Measurements from ENCODE around the gene XPC.

XPC gene

GRCh38 chr3:14152233-14152962 is 26.0 kb downstream of the XPC start:
- no peak for TF ChIP-seq ZNF350 (tag by site-specific recombination; IDR thresholded peaks at IDR 0.05)
- no peak for TF ChIP-seq ZBTB8A (tag by site-specific recombination; IDR thresholded peaks at IDR 0.05)
- TF ChIP-seq ZIC2 (tag by site-specific recombination; IDR thresholded peaks at IDR 0.05): peak; percentile 71
- TF ChIP-seq, protein P1, sequence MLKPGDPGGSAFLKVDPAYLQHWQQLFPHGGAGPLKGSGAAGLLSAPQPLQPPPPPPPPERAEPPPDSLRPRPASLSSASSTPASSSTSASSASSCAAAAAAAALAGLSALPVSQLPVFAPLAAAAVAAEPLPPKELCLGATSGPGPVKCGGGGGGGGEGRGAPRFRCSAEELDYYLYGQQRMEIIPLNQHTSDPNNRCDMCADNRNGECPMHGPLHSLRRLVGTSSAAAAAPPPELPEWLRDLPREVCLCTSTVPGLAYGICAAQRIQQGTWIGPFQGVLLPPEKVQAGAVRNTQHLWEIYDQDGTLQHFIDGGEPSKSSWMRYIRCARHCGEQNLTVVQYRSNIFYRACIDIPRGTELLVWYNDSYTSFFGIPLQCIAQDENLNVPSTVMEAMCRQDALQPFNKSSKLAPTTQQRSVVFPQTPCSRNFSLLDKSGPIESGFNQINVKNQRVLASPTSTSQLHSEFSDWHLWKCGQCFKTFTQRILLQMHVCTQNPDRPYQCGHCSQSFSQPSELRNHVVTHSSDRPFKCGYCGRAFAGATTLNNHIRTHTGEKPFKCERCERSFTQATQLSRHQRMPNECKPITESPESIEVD (tag by site-specific recombination; IDR thresholded peaks at IDR 0.05): no peak
- Histone ChIP-seq H3K4me1 (ENCODE audit: control insufficient read depth, insufficient read depth, low read length) (no peaks in the 10 kb centered on the region), H3K27ac (ENCODE audit: extremely low read depth, low read depth, low read length) (no peak overlapping the region), H3K4me3 (ENCODE audit: low read depth, low read length) (no peak overlapping the region), H3K9me3 (ENCODE audit: control insufficient read depth, insufficient read depth, low read depth, low read length) (no peaks in the 10 kb centered on the region), H3K36me3 (ENCODE audit: control insufficient read depth in 2 of 2, insufficient read depth in 1 of 2, low read length in 2 of 2) (peaks cover 9 to 85% of the 10 kb centered on the region in 2 experiments; a peak in 2 of 3 replicates)
- CTCF ChIA-PET: interaction anchor here (0.5 to 1.2 kb wide), 4 partner anchors 10 to 1730 kb away, joined by 3 to 5 read pairs (median 4); no protein-coding TSS in a partner anchor
- POLR2A ChIA-PET: interaction anchor here (1.0 kb wide), 1 partner anchor 26 kb away, joined by 4 read pairs; the partner anchor contains the start of genes LSM3 and XPC

DNA sequence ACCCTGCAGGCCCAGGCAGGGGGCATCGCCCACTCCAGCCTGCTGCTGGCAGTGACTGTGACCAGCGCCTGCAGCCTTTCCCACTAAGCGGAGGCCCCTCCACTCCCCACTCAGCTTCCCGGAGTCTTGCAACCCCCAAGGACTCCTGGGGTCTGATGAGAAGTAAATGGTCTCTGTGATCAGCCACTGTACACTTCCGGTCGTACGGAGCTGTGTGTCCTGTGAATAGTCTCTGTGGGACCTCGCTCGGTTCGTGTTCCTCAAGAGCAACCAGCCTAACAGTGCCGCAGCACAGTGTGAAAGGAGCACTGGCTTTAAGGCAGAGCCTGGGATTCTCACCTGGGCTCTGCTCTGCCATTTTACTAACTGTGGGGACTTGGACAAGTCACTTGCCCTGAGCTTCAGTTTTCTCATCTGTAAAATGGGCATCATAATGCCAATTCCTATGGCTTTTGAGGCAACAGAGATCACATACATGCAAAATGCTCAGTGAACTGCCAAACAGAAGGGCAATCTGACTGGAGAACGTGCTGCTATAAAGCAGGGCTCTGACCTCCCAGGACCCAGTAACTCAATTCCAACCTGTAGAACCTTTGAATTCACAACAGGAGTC is 26.8 kb downstream of the XPC start:
- H3K9me3 ChIP-seq (ENCODE audit: control insufficient read depth, insufficient read depth, low read depth, low read length): no peaks in the 10 kb centered on the region
- TF ChIP-seq, protein P2, sequence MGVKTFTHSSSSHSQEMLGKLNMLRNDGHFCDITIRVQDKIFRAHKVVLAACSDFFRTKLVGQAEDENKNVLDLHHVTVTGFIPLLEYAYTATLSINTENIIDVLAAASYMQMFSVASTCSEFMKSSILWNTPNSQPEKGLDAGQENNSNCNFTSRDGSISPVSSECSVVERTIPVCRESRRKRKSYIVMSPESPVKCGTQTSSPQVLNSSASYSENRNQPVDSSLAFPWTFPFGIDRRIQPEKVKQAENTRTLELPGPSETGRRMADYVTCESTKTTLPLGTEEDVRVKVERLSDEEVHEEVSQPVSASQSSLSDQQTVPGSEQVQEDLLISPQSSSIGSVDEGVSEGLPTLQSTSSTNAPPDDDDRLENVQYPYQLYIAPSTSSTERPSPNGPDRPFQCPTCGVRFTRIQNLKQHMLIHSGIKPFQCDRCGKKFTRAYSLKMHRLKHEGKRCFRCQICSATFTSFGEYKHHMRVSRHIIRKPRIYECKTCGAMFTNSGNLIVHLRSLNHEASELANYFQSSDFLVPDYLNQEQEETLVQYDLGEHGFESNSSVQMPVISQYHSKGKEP (tag by site-specific recombination; IDR thresholded peaks at IDR 0.05): no peak
- TF ChIP-seq ZNF830 (tag by site-specific recombination; IDR thresholded peaks at IDR 0.05; ENCODE audit: low read depth) (no peak), ZNF645 (tag by site-specific recombination; IDR thresholded peaks at IDR 0.05) (no peak), ZNF596 (tag by site-specific recombination; IDR thresholded peaks at IDR 0.05) (no peak)
- peaks cover 9 to 85% of the 10 kb centered on the region in 2 experiments; a peak in 2 of 3 replicates for H3K36me3 ChIP-seq (ENCODE audit: control insufficient read depth in 2 of 2, insufficient read depth in 1 of 2, low read length in 2 of 2)
- no peak overlapping the region for H3K4me3 ChIP-seq (ENCODE audit: low read depth, low read length)
- H3K4me1 ChIP-seq (ENCODE audit: control insufficient read depth, insufficient read depth, low read length): no peaks in the 10 kb centered on the region
- POLR2A ChIA-PET: no interaction called here
- no peak overlapping the region for H3K27ac ChIP-seq (ENCODE audit: extremely low read depth, low read depth, low read length)
- CTCF ChIA-PET: interaction anchor here (0.6 to 0.7 kb wide), 2 partner anchors 197 to 364 kb away, joined by 3 read pairs; no protein-coding TSS in a partner anchor

GRCh38 chr3:14150491-14151230 is 27.7 kb downstream of the XPC start:
- Histone ChIP-seq H3K27ac (ENCODE audit: extremely low read depth, low read depth, low read length) (no peak overlapping the region), H3K4me1 (ENCODE audit: control insufficient read depth, insufficient read depth, low read length) (no peaks in the 10 kb centered on the region)
- POLR2A ChIA-PET: no interaction called here
- no peak for TF ChIP-seq ZNF114 (tag by site-specific recombination; IDR thresholded peaks at IDR 0.05)
- TF ChIP-seq ZEB2 (tag by site-specific recombination; IDR thresholded peaks at IDR 0.05): no peak
- TF ChIP-seq ZNF837 (tag by site-specific recombination; IDR thresholded peaks at IDR 0.05): no peak
- TF ChIP-seq HIC1 (tag by site-specific recombination; IDR thresholded peaks at IDR 0.05): no peak
- no peak for TF ChIP-seq ZNF341 (tag by site-specific recombination; IDR thresholded peaks at IDR 0.05; ENCODE audit: low read depth)
- no peak for TF ChIP-seq ZBTB17 (tag by site-specific recombination; IDR thresholded peaks at IDR 0.05)
- no peak for TF ChIP-seq GLIS2 (tag by site-specific recombination; IDR thresholded peaks at IDR 0.05)
- no peak for TF ChIP-seq EGR2 (tag by site-specific recombination; IDR thresholded peaks at IDR 0.05; ENCODE audit: low read depth)
- TF ChIP-seq ZFP69B (tag by site-specific recombination; IDR thresholded peaks at IDR 0.05): peak; percentile 45; the same call in 1 of the 2 replicates
- no peak for TF ChIP-seq ZNF366 (tag by site-specific recombination; conservative IDR thresholded peaks at IDR 0.05)
- no peak for TF ChIP-seq ZNF768 (tag by site-specific recombination; IDR thresholded peaks at IDR 0.05)
- TF ChIP-seq KLF7 (tag by site-specific recombination; IDR thresholded peaks at IDR 0.05; ENCODE audit: borderline replicate concordance): no peak
- no peak for TF ChIP-seq KLF10 (tag by site-specific recombination; IDR thresholded peaks at IDR 0.05)
- no peak for TF ChIP-seq ZNF335 (tag by site-specific recombination; conservative IDR thresholded peaks at IDR 0.05)

More at GRCh38 chr3:14150491-14151230, 27.7 kb downstream of the XPC start:
- CTCF ChIA-PET: interaction anchor here (0.7 kb wide), 1 partner anchor 197 kb away, joined by 3 read pairs; no protein-coding TSS in a partner anchor
- no peak overlapping the region for H3K4me3 ChIP-seq (ENCODE audit: low read depth, low read length)
- no peaks in the 10 kb centered on the region for H3K9me3 ChIP-seq (ENCODE audit: control insufficient read depth, insufficient read depth, low read depth, low read length)
- peaks cover 9 to 85% of the 10 kb centered on the region in 2 experiments; a peak in 2 of 3 replicates for H3K36me3 ChIP-seq (ENCODE audit: control insufficient read depth in 2 of 2, insufficient read depth in 1 of 2, low read length in 2 of 2)

Measured in HEK293 (cell line).